GM18498 (cell line): ENCODE data around the gene MAU2.

Experiments
- ATAC-seq: cut with Tn5 transposase; IDR thresholded peaks from one replicate; pipeline ENCODE4 v1.9.1; 2021; ENCODE audit warnings: mild to moderate bottlenecking, moderate library complexity; ENCODE audit not compliant: unreplicated experiment

Gene MAU2, protein sequence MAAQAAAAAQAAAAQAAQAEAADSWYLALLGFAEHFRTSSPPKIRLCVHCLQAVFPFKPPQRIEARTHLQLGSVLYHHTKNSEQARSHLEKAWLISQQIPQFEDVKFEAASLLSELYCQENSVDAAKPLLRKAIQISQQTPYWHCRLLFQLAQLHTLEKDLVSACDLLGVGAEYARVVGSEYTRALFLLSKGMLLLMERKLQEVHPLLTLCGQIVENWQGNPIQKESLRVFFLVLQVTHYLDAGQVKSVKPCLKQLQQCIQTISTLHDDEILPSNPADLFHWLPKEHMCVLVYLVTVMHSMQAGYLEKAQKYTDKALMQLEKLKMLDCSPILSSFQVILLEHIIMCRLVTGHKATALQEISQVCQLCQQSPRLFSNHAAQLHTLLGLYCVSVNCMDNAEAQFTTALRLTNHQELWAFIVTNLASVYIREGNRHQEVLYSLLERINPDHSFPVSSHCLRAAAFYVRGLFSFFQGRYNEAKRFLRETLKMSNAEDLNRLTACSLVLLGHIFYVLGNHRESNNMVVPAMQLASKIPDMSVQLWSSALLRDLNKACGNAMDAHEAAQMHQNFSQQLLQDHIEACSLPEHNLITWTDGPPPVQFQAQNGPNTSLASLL

GRCh38 chr19:19320361-19321140 lies at the start of gene MAU2, which contains the start of gene SUGP1:
Gene MAU2, plus strand, starts transcription at chr19:19320829. Its CDS starts 31 bp downstream, at chr19:19320860.
Gene SUGP1, minus strand, starts transcription at chr19:19320509. Its CDS starts 13 bp downstream, at chr19:19320496.
- peak; percentile 91 for ATAC-seq

GRCh38 chr19:19271828-19272599 lies 48.6 kb upstream of the MAU2 start:
- ATAC-seq: no peak

GRCh38 chr19:19274146-19274545 lies 46.5 kb upstream of the MAU2 start:
- ATAC-seq: no peak

DNA sequence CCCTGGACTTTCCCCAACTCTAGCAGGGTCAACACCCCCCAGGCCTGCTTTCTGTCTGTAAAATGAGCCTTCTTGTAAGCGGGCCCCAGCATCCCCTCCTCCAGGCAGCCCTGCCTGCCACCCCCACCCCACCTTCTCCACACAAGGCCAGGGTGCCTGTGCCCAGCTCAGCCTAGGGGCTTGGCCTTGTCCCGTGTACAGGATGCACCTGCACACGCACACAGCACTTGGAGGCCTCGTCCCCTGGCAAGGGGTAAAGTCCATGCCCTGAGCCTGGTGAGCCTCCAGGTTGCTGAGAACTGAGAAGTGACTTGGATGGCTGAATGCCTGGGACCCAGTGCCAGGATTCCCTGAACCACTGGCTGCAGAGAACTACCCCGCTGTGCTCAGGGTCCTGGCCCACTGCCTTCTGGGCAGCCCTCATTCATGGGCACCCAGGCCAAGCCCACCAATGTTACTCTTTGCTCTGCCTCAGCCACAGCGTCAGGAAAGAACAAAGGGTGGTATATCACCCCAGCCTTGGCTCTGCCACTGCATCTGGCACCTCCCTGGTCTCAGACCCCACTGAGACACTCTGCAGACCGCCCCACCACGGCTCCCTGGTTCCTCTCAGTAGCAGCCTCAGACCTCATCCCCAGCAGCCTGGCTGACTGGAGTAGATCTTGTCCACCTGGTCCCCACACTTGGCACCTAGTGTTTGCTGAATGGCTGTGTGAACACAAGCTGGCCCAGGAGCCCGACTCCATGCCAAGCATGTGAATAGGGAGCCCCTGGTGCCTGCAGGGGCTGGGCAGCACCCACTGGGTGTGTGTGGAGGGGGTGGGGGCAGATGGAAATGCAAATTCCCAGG lies 45.7 kb upstream of the MAU2 start:
- no peak for ATAC-seq

GRCh38 chr19:19276386-19276785 lies 44.2 kb upstream of the MAU2 start:
- ATAC-seq: no peak

DNA sequence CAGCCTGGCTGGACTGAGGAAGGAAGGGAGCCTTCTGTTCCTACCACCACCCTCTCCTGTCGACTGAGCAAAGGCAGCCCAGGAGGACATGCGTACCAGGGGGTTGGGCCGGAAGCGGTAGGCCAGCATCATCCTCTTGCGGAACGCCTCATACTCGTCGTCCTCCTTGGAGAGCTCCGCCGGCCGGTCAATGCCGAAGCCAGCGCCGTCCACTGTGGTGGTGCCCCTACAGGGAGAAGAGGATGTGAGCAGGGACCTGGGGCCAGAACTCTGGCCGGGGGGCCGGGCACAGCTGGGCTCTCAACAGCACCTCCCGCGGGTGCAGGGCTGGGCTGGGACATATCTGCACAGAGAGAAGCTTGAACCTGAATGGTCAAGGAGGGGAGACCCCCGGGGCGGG lies 43.8 kb upstream of the MAU2 start:
- ATAC-seq: no peak

DNA sequence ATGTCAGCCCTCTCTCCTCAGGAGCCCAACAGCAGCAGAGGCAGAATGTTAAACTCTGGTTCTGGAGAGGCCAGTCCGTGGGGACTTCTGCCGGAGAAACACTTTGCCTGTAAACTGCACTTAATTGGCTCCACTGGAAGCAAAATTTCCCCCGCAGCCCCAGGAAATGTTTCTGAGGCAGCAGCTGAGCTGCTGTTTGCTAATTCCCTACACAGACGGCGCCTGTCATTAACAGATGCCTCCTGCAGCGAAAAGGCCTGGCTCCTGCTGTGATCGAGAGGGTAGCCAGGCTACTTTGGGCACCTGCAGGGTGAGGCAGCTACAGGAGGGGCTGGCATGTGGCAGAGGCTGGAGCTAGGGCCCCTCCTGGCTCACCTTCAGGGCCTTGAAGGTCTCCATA lies 42.3 kb upstream of the MAU2 start:
- no peak for ATAC-seq

- no peak for ATAC-seq
Observed at GRCh38 chr19:19279062-19279612, 41.5 kb upstream of the MAU2 start.

GRCh38 chr19:19279853-19280252 lies 40.8 kb upstream of the MAU2 start:
- no peak for ATAC-seq

DNA sequence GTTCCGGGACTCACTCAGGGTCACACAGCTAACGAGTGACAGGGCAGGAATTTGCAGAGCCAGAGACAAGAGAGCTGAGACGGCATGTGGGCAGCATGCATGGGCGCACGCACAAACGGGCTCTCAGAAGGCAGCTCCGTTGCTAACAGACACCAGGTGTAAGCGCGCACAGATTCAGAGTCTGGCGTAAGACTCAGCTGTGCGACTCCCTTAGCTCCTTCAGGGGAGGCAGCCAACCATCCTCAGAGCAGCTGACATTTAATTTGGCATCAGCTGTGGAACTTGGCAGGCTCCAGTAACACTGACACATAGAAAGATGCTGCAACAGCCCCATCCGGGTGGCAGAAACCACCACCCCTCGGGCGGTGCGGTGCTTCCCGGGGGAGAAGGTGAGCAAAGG lies 40.1 kb upstream of the MAU2 start:
- ATAC-seq: no peak

GRCh38 chr19:19285686-19286085 lies 34.9 kb upstream of the MAU2 start:
- no peak for ATAC-seq

DNA sequence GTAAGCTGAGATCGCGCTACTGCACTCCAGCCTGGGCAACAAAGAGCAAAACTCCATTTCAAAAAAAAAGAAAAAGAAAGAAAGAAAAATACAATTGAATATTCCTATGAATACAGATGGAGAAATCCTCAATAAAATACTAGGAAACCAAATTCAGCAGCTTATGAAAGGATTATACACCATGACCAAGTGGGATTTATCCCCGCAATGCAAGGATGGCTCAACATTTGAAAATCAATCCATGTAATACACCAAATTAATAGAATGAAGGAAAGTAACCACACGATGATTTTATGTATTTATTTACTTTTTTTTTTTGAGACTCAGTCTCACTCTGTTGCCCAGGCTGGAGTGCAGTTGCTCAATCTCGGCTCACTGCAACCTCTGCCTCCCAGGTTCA lies 28.0 kb upstream of the MAU2 start:
- no peak for ATAC-seq

GRCh38 chr19:19294914-19295313 lies 25.7 kb upstream of the MAU2 start:
- no peak for ATAC-seq

GRCh38 chr19:19296953-19297689 lies 23.5 kb upstream of the MAU2 start:
- ATAC-seq: no peak

- ATAC-seq: no peak
Observed at GRCh38 chr19:19297759-19298158, 22.9 kb upstream of the MAU2 start.

DNA sequence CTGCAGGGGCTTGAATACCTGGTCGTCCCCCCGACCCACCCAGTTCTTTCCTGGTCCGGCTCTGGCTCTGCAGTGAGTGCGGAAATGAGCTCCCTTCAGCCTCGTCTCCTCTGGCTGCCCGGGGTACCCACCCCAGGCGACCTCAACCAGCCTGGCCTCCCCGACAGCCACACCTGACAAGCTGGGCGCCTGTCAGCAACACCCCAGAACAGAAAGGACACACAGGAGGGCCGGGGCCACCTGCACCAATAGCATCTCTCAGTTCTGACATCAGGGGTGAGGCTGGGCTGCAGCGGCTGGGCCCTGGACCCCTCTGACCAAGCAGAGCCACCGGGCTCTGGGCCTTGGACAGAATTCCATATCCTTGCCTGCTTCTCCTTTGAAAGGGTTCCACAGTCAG lies 20.0 kb upstream of the MAU2 start:
- ATAC-seq: no peak

- ATAC-seq: no peak
Observed at GRCh38 chr19:19303411-19303810, 17.2 kb upstream of the MAU2 start.

DNA sequence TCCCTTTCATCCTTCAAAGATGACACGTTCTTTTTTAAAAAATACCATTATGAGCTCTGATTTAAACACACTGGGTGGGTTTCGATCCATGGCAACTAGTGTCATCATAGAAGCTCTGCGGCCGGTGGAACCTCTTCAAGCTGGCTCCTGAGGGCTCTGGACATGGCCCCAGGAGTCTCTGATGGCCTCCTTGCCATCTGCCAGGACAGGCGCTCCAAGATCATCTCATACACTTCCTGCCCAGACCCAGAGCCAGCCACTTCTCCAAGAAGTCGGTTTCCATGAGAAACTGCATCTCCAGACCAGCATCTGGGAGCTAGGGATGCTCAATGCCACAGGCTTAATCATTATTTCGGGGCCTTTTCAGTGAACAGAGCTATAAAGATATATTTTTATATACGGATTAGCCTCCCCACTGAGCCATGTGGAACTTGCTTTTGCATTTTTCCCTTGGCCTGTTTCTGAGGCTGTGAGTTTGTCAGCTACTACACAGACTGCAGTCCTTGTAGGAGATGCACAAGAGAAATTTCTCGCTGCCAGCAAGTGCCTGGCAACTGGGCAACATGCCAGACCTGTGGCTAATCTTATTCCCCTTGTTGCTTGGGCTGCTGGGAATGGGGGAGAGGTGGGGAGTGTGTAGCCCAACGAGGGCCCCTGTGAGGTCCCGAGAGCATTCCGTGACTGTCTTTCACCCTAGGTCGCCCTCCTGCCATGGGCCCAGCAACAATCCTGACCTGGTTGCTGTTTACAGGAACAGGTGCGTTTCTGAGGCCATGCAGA lies 16.3 kb upstream of the MAU2 start:
- no peak for ATAC-seq
